ENCODE data around the gene PACSIN2. TPM values are rescaled to one million over a fixed set of nuclear protein-coding genes. Genes with fewer than 3 reads are reported as not detected.

Gene PACSIN2
- total and polyA plus RNA-seq, 2 of the 13 experiments (the other 11 are each of a cell fraction or from before 2014, with no cell fraction given) = 54.1 to 68.8 TPM

- H3K79me2 ChIP-seq (ENCODE audit: insufficient read depth, low read length) = peaks cover 77% of the 10 kb centered on the region
- FAIRE-seq (no peak), DNase-seq (ENCODE audit: low spot score) (no peak), ATAC-seq (no peak; the same call in 1 of the 3 replicates)
- BruUV-seq (replicated peaks) = no TSS peak
- no peak overlapping the region for H3K27ac ChIP-seq (ENCODE audit: extremely low read length, insufficient read depth, low read length)
- H3K4me1 ChIP-seq (ENCODE audit: insufficient read depth, low read length) = peaks cover 72% of the 10 kb centered on the region
- H3K4me2 ChIP-seq (ENCODE audit: low read depth, low read length) = no peak overlapping the region
- CTCF ChIA-PET (ENCODE audit: low intra/inter-chr PET ratio, low total read pairs) = no interaction called here
- H3K9me3 ChIP-seq (ENCODE audit: low read length) = no peaks in the 10 kb centered on the region
- in situ Hi-C loops (cut with HindIII; ENCODE audit: extremely low pct_ligation_motif_present, low pct_unique_long_range_greater_than_20kb) (no loop called here), intact Hi-C loops (cut with micrococcal nuclease; ENCODE audit: unreplicated experiment) (no loop called here)
- no peak for TF ChIP-seq ZBTB7A (CRISPR knock-in tag; IDR thresholded peaks at IDR 0.05)
- TF ChIP-seq MIER2 (CRISPR knock-in tag; IDR thresholded peaks at IDR 0.05) = no peak
- no peak for TF ChIP-seq EHMT2 (IDR thresholded peaks at IDR 0.05; ENCODE audit: borderline replicate concordance, low read depth, low read length)
- no peak for TF ChIP-seq ZKSCAN5 (CRISPR knock-in tag; IDR thresholded peaks at IDR 0.05)
- no peak for TF ChIP-seq ZNF574 (CRISPR knock-in tag; IDR thresholded peaks at IDR 0.05)
- H3K4me3 ChIP-seq (replicated peaks in 1 of 3; ENCODE audit: insufficient read depth in 1 of 3, low read depth in 2 of 3, low read length in 3 of 3) = no peak overlapping the region
- 96% methylated on average over 10 of the region's 13 CpGs for WGBS (ENCODE audit: low lambda C conversion rate)
- H3K27me3 ChIP-seq (ENCODE audit: control insufficient read depth in 1 of 2, insufficient read depth in 2 of 2, low read length in 2 of 2) = no peaks in the 10 kb centered on the region
- no peak overlapping the region for H3K9ac ChIP-seq (ENCODE audit: insufficient read depth, low read depth, low read length)
- peaks cover 16% of the 10 kb centered on the region; the same call in 1 of the 2 replicates for H4K20me1 ChIP-seq (ENCODE audit: insufficient read depth, low read length)
- no peak overlapping the region for H2AFZ ChIP-seq (ENCODE audit: low read length)
- POLR2A ChIA-PET = interaction anchor here (0.8 kb wide), 1 partner anchor 72 kb away, joined by 3 read pairs; no protein-coding TSS in a partner anchor
- H3K36me3 ChIP-seq (replicated peaks in 1 of 2; ENCODE audit: control insufficient read depth in 1 of 2, insufficient read depth in 2 of 2, low read length in 2 of 2) = no peaks in the 10 kb centered on the region; a peak in 2 of 5 replicates
Observed at GRCh38 chr22:42922374-42923191, 92.4 kb downstream of the PACSIN2 start.
